ENCODE data around the gene LCP1.
A peak's percentile ranks its signal among the peaks of the same experiment; 100 is the strongest.

DNA sequence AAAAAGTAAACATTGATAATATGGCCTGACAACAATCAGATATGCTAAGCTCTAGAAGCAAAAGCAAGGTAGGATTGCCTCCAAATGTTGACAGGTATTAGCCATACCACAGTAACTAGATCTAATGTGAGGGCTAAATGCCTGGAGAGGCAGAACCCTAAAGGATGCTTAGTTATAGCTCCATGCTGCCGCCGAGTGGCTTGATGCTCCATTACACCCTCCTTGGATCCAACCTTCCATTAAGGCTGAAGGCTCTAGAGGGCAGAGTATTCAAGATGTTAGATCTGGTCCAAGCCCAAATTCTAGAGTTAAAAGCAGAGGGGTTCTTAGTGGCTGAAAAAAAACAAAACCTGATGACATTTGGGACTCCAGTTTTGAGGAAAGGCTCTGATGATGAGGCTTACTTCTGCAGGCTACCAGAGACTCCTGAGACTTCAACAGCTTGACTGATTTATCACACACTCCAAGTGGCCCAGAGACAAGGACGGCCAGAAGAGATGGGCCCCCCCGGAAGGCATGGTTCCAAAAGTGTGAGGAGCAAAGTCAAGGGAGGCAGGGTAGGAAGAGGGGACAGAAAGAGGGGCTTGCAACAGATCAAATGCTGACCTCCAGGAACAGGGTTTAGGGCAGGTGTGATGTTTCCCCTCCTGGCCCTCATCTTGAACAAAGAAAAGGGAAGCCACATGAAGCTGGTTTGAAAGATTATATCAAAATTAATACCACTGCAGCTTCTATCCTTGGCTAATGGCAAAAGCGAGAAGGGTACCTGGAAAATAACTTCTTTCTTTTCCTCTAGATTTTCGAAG is 55.2 kb downstream of the LCP1 start:
- TF ChIP-seq, protein P1, sequence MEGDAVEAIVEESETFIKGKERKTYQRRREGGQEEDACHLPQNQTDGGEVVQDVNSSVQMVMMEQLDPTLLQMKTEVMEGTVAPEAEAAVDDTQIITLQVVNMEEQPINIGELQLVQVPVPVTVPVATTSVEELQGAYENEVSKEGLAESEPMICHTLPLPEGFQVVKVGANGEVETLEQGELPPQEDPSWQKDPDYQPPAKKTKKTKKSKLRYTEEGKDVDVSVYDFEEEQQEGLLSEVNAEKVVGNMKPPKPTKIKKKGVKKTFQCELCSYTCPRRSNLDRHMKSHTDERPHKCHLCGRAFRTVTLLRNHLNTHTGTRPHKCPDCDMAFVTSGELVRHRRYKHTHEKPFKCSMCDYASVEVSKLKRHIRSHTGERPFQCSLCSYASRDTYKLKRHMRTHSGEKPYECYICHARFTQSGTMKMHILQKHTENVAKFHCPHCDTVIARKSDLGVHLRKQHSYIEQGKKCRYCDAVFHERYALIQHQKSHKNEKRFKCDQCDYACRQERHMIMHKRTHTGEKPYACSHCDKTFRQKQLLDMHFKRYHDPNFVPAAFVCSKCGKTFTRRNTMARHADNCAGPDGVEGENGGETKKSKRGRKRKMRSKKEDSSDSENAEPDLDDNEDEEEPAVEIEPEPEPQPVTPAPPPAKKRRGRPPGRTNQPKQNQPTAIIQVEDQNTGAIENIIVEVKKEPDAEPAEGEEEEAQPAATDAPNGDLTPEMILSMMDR (IDR thresholded peaks at IDR 0.05; ENCODE audit: low read length): peak; percentile 86
- no peak for TF ChIP-seq EZH2 (IDR thresholded peaks at IDR 0.05; ENCODE audit: borderline replicate concordance, low read length)
